Measurements from ENCODE around the gene MCTP1.

DNA sequence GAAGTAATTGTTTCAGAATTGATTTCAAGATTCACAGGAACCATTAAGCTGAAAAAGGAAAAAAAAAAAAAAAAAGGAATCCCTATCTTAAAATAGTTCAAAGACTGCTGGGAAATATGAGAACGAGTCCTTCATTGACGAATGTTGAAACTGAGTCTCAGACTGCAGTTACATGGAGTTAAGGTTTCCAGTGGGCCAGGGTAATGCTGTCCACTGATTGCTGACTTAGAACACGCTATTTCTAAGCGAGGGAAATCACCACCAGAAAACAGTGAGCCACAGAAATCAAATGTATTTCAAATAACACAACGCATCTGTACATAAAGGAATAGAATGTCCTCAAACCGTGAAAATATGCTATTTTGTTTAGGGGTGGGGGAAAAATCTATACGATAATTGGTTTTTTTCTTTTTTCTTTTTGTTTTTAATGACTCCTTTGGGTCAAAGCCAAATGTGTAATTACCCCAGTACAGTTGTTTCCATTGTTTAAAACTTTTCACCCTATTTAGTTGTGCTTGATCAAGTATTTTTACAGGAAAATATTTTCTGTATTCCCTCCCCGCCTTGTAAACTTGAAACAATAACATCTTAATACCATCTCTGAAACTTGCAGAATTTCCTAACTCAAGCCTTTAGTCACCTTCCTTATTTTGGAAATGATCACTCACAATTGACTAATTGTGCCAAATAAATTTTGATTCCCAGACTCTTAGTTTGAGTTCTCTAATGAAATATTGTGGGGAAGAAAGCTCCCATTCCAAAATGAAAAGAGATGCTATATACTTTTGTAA lies 208.3 kb downstream of the MCTP1 start:
- TF ChIP-seq, protein P1, sequence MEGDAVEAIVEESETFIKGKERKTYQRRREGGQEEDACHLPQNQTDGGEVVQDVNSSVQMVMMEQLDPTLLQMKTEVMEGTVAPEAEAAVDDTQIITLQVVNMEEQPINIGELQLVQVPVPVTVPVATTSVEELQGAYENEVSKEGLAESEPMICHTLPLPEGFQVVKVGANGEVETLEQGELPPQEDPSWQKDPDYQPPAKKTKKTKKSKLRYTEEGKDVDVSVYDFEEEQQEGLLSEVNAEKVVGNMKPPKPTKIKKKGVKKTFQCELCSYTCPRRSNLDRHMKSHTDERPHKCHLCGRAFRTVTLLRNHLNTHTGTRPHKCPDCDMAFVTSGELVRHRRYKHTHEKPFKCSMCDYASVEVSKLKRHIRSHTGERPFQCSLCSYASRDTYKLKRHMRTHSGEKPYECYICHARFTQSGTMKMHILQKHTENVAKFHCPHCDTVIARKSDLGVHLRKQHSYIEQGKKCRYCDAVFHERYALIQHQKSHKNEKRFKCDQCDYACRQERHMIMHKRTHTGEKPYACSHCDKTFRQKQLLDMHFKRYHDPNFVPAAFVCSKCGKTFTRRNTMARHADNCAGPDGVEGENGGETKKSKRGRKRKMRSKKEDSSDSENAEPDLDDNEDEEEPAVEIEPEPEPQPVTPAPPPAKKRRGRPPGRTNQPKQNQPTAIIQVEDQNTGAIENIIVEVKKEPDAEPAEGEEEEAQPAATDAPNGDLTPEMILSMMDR (IDR thresholded peaks at IDR 0.05; ENCODE audit: low read length): no peak
- TF ChIP-seq EZH2 (optimal IDR thresholded peaks at IDR 0.05; ENCODE audit: low read depth, low read length): no peak

All from MM.1S (cell line).